ENCODE results near the gene CPLX3. TPM values are rescaled to one million over a fixed set of nuclear protein-coding genes. Genes with fewer than 3 reads are reported as not detected.

The CPLX3 gene
- total and polyA plus RNA-seq, 2 of the 8 experiments (the other 6 are each of a cell fraction or from before 2014, with no cell fraction given) = 0.17 TPM; not detected in 1

- Histone ChIP-seq H2BK15ac (ENCODE audit: low read length) (no peak overlapping the region), H4K5ac (ENCODE audit: insufficient read length, low read depth, low read length) (no peak overlapping the region), H2BK20ac (ENCODE audit: low read length) (no peak overlapping the region), H4K20me1 (replicated peaks in 1 of 2; ENCODE audit: control insufficient read depth in 1 of 2, insufficient read depth in 2 of 2, low read length in 2 of 2) (peaks cover 2 to 14% of the 10 kb centered on the region in 2 experiments), H3K36me3 (ENCODE audit: control insufficient read depth in 2 of 4, insufficient read depth in 4 of 4, low read length in 3 of 4) (peaks cover 0 to 14% (median 0%) of the 10 kb centered on the region in 4 experiments; a peak in 1 of 8 replicates), H3K4me1 (replicated peaks in 1 of 4; ENCODE audit: control insufficient read depth in 3 of 4, insufficient read depth in 4 of 4, low read length in 3 of 4) (peaks cover 0 to 5% (median 2%) of the 10 kb centered on the region in 4 experiments; a peak in 3 of 7 replicates), H3K79me1 (ENCODE audit: low read depth, low read length) (no peaks in the 10 kb centered on the region), H3K9ac (replicated peaks in 1 of 4; ENCODE audit: extremely low read depth in 1 of 4, low read depth in 3 of 4, low read length in 3 of 4) (no peak overlapping the region), H2BK120ac (replicated peaks; ENCODE audit: low read depth, low read length) (no peak overlapping the region), H2AFZ (ENCODE audit: low read length) (no peak overlapping the region), H3K23me2 (ENCODE audit: low read depth, low read length) (no peaks in the 10 kb centered on the region), H3K18ac (ENCODE audit: extremely low read depth, low read length) (no peak overlapping the region), H2BK5ac (ENCODE audit: low read depth, low read length) (no peak overlapping the region), H3K27me3 (replicated peaks in 1 of 4; ENCODE audit: control insufficient read depth in 3 of 4, extremely low read depth in 1 of 4, insufficient read depth in 3 of 4, low read length in 3 of 4) (no peaks in the 10 kb centered on the region), H3K4ac (replicated peaks; ENCODE audit: insufficient read length, low read depth, low read length) (no peak overlapping the region), H3K27ac (ENCODE audit: low read depth, low read length) (no peak overlapping the region), H3K56ac (replicated peaks; ENCODE audit: insufficient read length, low read depth, low read length) (no peak overlapping the region), H2BK12ac (ENCODE audit: low read depth, low read length) (no peak overlapping the region), H2AK5ac (ENCODE audit: low read depth, low read length) (no peak overlapping the region), H3K9me3 (ENCODE audit: insufficient read depth in 2 of 2, low read depth in 1 of 2, low read length in 1 of 2) (no peaks in the 10 kb centered on the region), H4K8ac (ENCODE audit: extremely low read depth, insufficient read depth, low read length) (0 out of 2 replicates have a peak overlapping the region, but pooled peaks have one; percentile 28), H3K14ac (ENCODE audit: insufficient read length) (no peak overlapping the region), H3K79me2 (ENCODE audit: control insufficient read depth in 1 of 2, insufficient read depth in 2 of 2, low read length in 2 of 2) (no peaks in the 10 kb centered on the region), H3K4me2 (ENCODE audit: insufficient read depth in 1 of 2, low read depth in 2 of 2, low read length in 2 of 2) (no peak overlapping the region), H3K23ac (ENCODE audit: insufficient read length) (no peak overlapping the region), H4K91ac (replicated peaks; ENCODE audit: insufficient read length, low read length) (no peak overlapping the region), H3K4me3 (ENCODE audit: extremely low read depth in 1 of 4, insufficient read depth in 2 of 4, low read depth in 3 of 4, low read length in 4 of 4) (no peak overlapping the region)
- ChIA-PET POLR2A (ENCODE audit: partially characterized antibody) (interaction anchor here (2.2 to 3.6 kb wide), 2 partner anchors 13 to 41 kb away, joined by 13 to 20 read pairs; no protein-coding TSS in a partner anchor), CTCF (ENCODE audit: partially characterized antibody) (interaction anchor here (0.6 to 53.7 kb wide), 19 partner anchors 8 to 1948 kb away, joined by 3 to 1439 read pairs (median 7); partner anchors contain the start of genes CLK3, CPLX3, CSK and LMAN1L)
- no peak for DNase-seq (ENCODE audit: low read depth in 1 of 2, low spot score in 2 of 2)
- WGBS, 2 experiments (ENCODE audit: extremely low coverage in 1 of 2, insufficient coverage in 1 of 2, insufficient read length in 1 of 2, insufficient replicate concordance in 2 of 2, low coverage in 1 of 2, low lambda C conversion rate in 2 of 2, missing lambda C conversion rate in 1 of 2) = 94% methylated on average over 18 of the region's 18 CpGs; no CpG with 5 or more reads in 1 of the 2 experiments
- FAIRE-seq = no peak
- no peak for TF ChIP-seq TAF1 (IDR thresholded peaks at IDR 0.05; ENCODE audit: low read depth, low read length)
- TF ChIP-seq PHF8 (conservative IDR thresholded peaks at IDR 0.05; ENCODE audit: low read depth, low read length) = no peak
- TF ChIP-seq CHD2 (IDR thresholded peaks at IDR 0.05; ENCODE audit: low read length) = no peak
- TF ChIP-seq TEAD4 (IDR thresholded peaks at IDR 0.05; ENCODE audit: low read depth, low read length) = no peak
- TF ChIP-seq SRF (IDR thresholded peaks at IDR 0.05; ENCODE audit: low read depth, low read length) = no peak
- no peak for TF ChIP-seq TBP (IDR thresholded peaks at IDR 0.05; ENCODE audit: low read depth, low read length)
- no peak for TF ChIP-seq SUZ12 (IDR thresholded peaks at IDR 0.05; ENCODE audit: low read length)
- TF ChIP-seq CBX5 (IDR thresholded peaks at IDR 0.05; ENCODE audit: low read depth, low read length) = no peak
- no peak for TF ChIP-seq FOSL1 (IDR thresholded peaks at IDR 0.05; ENCODE audit: insufficient read depth, low read depth, low read length)
- no peak for TF ChIP-seq EGR1 (IDR thresholded peaks at IDR 0.05; ENCODE audit: borderline replicate concordance, low read depth, low read length)
- no peak for TF ChIP-seq CTBP2 (IDR thresholded peaks at IDR 0.05; ENCODE audit: borderline replicate concordance, insufficient read depth, insufficient read length, low read length)
- TF ChIP-seq SP4 (IDR thresholded peaks at IDR 0.05; ENCODE audit: low read length) = no peak
- TF ChIP-seq ASH2L (IDR thresholded peaks at IDR 0.05; ENCODE audit: low read length) = no peak
Measured at GRCh38 chr15:74801311-74801997, 25.0 kb upstream of the CPLX3 start.

Measured in H1 (cell line).